CD4-positive, alpha-beta T cell treated with Interleukin-1 beta for 1 hour (primary cell): ENCODE measurements around the gene ARFIP1.

Experiments used
- DNase-seq, 2 donors: peaks; one replicate each; pipeline ENCODE4 v3.0.0-alpha.2; 2020 to 2022

ARFIP1 gene

GRCh38 chr4:152941411-152941810, 161.7 kb downstream of the ARFIP1 start:
- DNase-seq: no peak

- DNase-seq: no peak
These were observed 162.6 kb downstream of the ARFIP1 start for GRCh38 chr4:152942346-152942745.

GRCh38 chr4:152943672-152944071, 163.9 kb downstream of the ARFIP1 start:
- DNase-seq: no peak

- DNase-seq: no peak
These were observed 165.0 kb downstream of the ARFIP1 start for GRCh38 chr4:152944666-152945320.

- no peak for DNase-seq
These were observed 165.9 kb downstream of the ARFIP1 start for GRCh38 chr4:152945639-152946038.

- DNase-seq: no peak
These were observed 166.7 kb downstream of the ARFIP1 start for GRCh38 chr4:152946446-152946845.

GRCh38 chr4:152947311-152947710, 167.6 kb downstream of the ARFIP1 start:
- DNase-seq: no peak

DNA sequence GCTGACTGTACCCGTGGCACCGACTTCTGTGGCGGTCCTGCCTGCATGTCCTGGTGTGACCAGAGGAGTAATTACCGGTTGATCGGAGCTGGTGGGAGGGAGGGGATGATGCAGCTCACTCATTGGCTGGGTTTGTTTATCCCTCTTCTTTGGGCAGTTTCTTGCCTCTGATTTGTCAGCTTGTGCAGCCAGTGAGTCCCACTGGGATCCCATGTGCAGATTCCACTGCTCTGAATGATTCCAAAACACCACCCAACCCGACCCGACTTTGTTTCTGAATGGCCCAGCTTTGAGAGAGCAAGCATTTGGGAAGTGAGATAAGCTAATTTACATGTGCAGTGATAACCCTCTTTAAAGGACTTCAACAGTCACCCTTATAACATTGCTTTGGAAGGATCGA, 170.2 kb downstream of the ARFIP1 start:
- no peak for DNase-seq

DNA sequence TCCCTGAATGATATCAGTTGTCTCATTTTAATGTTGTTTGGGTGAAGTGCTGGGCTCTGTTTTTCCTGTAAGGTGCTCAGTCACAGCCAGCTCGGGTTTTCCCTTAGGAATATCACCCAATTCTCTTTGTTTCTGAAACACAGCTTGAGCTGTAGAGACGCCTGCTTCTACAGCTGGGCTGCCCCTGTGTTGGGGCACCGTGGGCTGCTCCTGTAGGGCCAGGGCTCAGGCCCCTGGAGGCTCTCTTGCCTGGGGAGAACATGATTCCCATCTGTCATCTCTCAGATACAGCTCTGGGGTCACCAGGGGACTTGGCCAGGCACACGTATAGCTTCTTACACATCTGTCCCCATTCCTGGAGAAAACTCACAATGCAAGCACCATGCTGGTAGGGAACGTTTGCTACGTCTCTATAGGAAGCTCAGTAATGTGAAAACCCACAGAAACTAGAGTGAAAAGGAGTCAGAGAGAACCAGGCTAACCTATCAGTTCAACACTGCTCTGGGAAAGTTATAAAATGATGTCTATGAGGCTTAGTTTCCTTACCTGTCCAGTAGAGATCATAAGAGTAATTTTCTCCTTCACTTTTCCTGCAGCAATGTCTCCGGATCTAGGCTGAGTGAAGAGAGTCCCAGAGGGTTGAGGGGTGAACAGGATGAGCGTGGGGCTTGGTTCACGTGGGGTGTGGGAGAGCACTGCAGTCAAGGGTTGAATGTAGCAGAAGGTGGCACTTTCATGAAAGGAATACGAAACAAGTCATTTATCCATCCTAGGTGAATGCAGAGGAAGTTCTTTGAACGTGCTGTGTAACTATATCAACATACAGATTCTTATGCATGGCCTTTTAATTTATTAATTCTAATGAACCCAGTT, 170.9 kb downstream of the ARFIP1 start:
- no peak for DNase-seq

DNA sequence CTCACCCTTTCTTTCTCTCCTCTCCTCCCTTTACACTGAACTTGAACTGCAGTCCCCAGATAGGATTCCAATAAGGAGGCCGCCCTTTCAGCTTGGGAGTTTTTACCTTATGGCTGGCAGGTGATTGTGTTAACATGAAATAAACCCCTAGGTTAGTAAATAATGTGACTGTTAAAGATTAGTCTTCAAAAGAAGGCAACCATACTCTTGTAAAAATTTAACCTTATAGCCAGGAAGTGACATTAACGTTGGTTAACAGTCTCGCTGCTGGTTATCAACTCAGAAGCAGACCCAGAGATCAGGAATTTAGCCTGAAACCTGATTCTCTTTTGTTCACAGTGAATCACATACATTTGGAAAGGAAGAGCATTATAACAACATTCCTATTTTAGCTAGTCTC, 171.6 kb downstream of the ARFIP1 start:
- no peak for DNase-seq

GRCh38 chr4:152953514-152953913, 173.8 kb downstream of the ARFIP1 start:
- DNase-seq: no peak

DNA sequence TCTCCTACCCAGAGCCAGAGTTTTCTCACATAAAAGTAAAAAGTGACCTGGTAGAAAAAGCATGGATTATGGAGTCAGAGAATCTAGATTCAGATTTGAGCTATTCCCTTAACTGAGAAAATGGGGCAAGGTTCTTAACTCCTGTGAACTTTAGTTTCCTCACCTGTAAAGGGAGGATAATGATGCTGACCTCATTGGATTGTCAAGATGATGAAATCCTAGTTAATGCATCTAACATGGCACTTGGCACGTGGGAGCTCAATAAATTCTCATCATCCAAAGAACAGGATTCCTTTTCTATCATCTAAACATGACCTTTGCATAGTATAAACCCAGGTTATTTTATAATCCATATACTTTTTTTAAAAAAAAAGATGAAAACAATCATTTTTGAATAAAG, 175.0 kb downstream of the ARFIP1 start:
- no peak for DNase-seq

DNA sequence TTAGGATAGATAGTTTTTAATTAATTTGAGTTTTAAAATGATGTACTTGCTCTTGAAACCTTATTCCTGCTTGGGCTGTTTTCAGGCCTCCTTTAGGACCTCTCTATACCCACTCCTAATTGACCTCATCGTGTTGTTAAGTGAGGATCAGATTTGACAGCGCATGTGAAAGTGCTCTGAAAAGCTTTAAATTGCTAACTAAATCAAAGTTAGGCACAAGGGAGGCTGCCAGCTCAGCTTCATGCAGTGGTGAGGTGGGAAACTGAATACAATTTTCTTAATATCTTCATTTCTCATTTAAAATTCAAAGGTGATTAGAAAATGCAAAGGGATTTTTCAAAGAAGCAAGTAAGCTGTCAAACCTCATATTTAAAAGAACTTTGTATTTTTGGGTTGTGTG, 176.4 kb downstream of the ARFIP1 start:
- no peak for DNase-seq

DNA sequence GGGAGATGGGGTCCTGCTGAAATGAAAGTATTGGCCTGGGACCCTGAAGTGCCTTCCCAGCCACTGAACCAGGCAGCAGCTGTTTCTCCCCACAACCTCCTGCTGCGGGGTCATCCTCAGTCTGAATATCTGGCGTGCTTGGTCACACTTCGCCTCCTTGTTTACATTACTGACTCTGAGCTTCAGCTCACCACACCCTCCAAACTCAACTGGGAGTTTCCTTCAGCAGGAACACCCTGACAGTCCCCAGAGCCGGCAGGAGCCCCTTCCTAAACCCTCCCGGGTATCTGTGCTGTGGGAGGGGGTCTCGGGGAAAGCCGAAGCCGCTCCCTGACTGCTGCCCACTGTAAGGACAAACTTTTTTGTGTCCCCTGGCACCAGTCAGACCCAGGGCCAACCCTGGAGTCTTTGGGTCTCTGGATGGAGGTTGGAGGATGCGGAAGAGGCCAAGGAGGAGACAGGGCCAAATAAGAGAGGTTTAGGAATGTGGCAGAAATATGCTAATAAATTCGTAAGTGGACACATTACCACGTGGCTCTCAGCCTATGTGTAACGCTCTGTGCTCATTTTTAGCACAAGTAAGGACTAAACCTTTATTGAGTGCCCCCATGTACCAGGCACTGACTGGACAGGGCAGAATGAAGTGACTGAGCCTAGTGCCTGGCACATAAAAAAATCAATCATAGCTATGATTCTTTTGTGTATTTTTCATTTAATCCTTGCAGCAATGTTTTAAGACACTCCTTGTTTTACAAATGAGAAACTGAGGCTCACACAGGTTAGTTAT, 177.1 kb downstream of the ARFIP1 start:
- no peak for DNase-seq

DNA sequence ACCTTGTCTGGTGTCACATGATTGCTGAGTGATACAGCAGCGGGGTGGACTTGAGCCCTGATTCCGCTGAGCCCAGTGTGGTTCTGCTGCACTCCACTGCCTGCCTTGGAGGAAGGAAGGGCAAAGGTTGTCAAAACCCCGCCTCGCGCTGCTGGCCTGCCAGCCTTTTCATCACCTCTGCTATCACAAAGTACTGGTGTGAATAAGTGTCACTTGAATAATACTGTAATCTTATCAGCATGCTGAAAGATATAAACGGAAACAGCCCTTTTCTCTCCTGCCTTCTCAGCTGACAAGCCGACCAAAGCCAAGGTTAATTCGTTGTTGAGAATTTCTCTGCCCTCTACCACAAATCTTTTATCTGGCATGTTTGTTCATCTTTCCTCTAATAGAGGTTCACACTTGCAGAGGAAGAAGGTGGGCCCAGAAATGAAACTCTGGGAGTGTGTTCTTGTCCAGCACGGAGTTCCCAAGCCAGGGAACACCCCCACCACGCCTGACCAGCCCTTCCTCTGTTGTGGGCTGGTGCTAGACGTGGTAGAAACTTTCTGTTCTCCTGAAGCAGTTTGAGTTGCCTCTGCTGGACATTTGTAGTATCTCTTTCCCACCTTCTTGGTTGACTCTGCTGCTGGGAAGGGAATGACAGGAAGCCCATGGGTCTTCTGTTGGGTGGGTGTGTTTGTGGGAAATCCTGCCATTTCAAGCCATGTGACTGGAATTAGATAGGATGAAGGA, 177.8 kb downstream of the ARFIP1 start:
- no peak for DNase-seq

- no peak for DNase-seq
These were observed 179.3 kb downstream of the ARFIP1 start for GRCh38 chr4:152959080-152959479.

DNA sequence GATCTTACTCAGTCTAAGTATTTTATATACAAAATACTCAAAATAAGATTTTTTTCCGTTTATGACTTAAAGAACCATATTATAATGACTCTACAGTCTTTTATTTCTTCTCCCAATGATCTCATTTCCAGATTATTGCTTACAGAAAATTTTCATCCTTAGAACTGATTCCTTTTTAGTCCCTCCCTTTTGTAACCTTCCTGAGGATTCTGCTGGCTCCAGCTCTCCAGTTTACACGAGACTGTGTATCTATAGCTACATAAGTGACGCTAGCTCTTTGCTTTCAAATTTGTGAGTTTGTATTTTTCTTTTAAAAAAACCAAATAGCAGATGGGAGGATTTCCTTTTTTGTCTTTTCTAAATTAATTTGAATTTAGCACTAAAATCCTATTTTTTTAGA, 180.3 kb downstream of the ARFIP1 start:
- no peak for DNase-seq

DNA sequence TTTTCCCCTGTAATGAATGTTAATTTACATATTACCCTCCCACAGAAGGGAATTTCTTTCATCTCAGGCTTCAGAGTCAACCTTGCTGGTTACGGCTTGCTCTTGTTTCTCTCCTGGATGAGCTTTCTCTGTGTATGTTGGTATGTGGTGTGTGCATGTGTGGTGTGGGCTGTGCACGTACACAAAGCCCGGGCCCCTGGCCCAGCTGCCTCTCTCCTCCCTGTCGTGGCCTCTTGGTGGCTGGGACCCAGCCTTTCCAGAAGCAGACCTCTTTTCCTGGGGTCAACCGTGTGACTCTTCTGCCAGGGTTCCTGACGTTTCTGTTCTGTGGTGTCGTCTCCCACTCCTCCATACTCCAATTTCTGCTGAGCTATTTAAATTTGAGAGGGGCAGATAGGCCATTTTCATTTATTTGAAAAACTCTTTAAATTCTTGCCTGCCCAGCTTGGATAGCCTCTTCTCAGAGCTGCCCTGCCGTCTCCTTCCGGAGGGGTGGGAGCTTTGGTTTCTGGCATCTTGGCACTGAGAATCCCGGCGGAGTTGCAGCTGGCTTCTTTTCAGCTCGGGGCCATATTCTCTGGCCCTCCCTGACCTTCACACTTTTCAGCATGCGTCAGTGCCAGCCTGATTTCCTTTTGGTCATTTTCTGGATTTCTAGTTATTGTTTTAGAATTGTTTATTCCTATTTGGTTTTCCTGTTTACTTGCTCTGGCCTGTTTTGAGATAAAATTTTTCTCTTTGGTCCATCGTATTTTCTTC, 181.4 kb downstream of the ARFIP1 start:
- no peak for DNase-seq

- no peak for DNase-seq
These were observed 182.0 kb downstream of the ARFIP1 start for GRCh38 chr4:152961773-152962115.
